ENCODE measurements around the gene ADAMTS13.

- TF ChIP-seq CTCF (IDR thresholded peaks at IDR 0.05) (no peak), EZH2 (IDR thresholded peaks at IDR 0.05) (no peak), EZH2phosphoT487 (IDR thresholded peaks at IDR 0.05) (no peak)
These were observed 24.8 kb upstream of the ADAMTS13 start for GRCh38 chr9:133397370-133397769.
